ENCODE results near the gene TAF11L8. TPM values are rescaled to one million over a fixed set of nuclear protein-coding genes. Genes with fewer than 3 reads are reported as not detected.
"Not testable (repeated sequence)": the region's sequence is repeated elsewhere in the genome, so short reads cannot be mapped to it uniquely, and the experiment has no call there.

TAF11L8 gene
- total RNA-seq (not detected in 2 replicates), polyA plus RNA-seq (not detected in 2 replicates), polyA minus RNA-seq (not detected in 2 replicates), Bru-seq, nascent RNA (not detected), BruChase-seq, experiment 1, labeled RNA remaining after a 6-hour chase (not detected), BruChase-seq, experiment 2, labeled RNA remaining after a 2-hour chase (not detected)
- not detected in 2 replicates for polyA plus RNA-seq (2011; cell fraction: cytosol; rRNA removed)
- polyA plus RNA-seq (2011; cell fraction: nucleus; rRNA removed), result not detected in 2 replicates
- not detected in 2 replicates for polyA plus RNA-seq (2012)
- polyA minus RNA-seq (2011; cell fraction: cytosol; rRNA and poly(A)+ RNA removed), result not detected
- polyA minus RNA-seq (2011; cell fraction: nucleus; rRNA and poly(A)+ RNA removed), result not detected in 2 replicates
- long read RNA-seq, result 0 reads

DNA sequence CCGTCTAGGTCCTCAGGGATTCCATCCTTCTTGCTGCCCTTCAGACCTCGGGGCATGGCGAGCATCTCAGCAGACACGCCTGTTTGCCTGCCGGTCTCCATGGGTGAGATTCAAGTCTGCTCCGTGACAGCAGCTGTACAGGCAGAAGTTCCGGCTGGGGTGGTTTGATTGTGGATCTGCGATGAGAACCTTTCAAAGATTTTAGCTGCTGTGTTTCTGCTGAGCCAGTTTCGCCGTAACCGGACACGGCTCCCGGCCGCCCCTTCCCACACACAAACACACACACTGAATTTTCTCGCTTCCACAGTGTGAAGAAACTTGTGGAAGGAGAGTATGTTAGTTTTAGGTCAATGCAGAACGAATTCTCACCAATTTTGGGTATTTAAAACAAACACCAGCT lies at the start of gene TAF11L8:
TAF11L8 (minus strand) TSS at position 101 of the 400 bp plus-strand sequence.
- H3K36me3 ChIP-seq (ENCODE audit: control insufficient read depth in 2 of 2, extremely low read depth in 1 of 2, insufficient read depth in 2 of 2, low read length in 2 of 2); H3K4me3 ChIP-seq (replicated peaks in 1 of 3; ENCODE audit: insufficient read depth in 1 of 3, low read depth in 1 of 3, low read length in 3 of 3); POLR2A ChIA-PET; H2AFZ ChIP-seq (ENCODE audit: low read depth, low read length); H3K9me1 ChIP-seq (replicated peaks; ENCODE audit: control insufficient read depth, extremely low read depth, insufficient read depth, low read length); H4K20me1 ChIP-seq (replicated peaks; ENCODE audit: control insufficient read depth, extremely low read depth, insufficient read depth, low read length); CTCF ChIA-PET; H3K4me2 ChIP-seq (ENCODE audit: insufficient read depth, low read length); H3K27ac ChIP-seq (ENCODE audit: insufficient read depth, low read depth, low read length); H3K9ac ChIP-seq (replicated peaks; ENCODE audit: extremely low read depth, insufficient read depth, low read length); BruUV-seq (replicated peaks); H3K79me2 ChIP-seq (ENCODE audit: control insufficient read depth, insufficient read depth, low read length); H3K4me1 ChIP-seq (ENCODE audit: control insufficient read depth, extremely low read depth, insufficient read depth, low read length); H3K27me3 ChIP-seq (ENCODE audit: control insufficient read depth in 2 of 2, insufficient read depth in 2 of 2, low read length in 2 of 2); FAIRE-seq; dilution Hi-C loops (cut with MboI; ENCODE audit: extremely low pct_ligation_motif_present, low sequenced_read_pairs); DNase-seq (ENCODE audit: low read depth, low spot score); intact Hi-C loops (cut with micrococcal nuclease); H3K9me3 ChIP-seq (replicated peaks; ENCODE audit: control insufficient read depth, insufficient read depth, low read length): not testable (repeated sequence)

- DNase-seq (ENCODE audit: low read depth, low spot score) (no peak), FAIRE-seq (no peak)
- H3K27ac ChIP-seq (ENCODE audit: insufficient read depth, low read depth, low read length), result no peak within 1 kb of the TSS
- no peaks in the 10 kb centered on the region for H3K4me1 ChIP-seq (ENCODE audit: control insufficient read depth, extremely low read depth, insufficient read depth, low read length)
- intact Hi-C loops (cut with micrococcal nuclease) (no loop called here), dilution Hi-C loops (cut with MboI; ENCODE audit: extremely low pct_ligation_motif_present, low sequenced_read_pairs) (no loop called here)
- CTCF ChIA-PET, result no interaction called here
- no peak within 1 kb of the TSS for H2AFZ ChIP-seq (ENCODE audit: low read depth, low read length)
- H3K9me3 ChIP-seq (replicated peaks; ENCODE audit: control insufficient read depth, insufficient read depth, low read length), result no peaks in the 10 kb centered on the region
- no peak within 1 kb of the TSS for H3K9ac ChIP-seq (replicated peaks; ENCODE audit: extremely low read depth, insufficient read depth, low read length)
- no peaks in the 10 kb centered on the region for H3K9me1 ChIP-seq (replicated peaks; ENCODE audit: control insufficient read depth, extremely low read depth, insufficient read depth, low read length)
- H3K4me3 ChIP-seq (replicated peaks in 1 of 3; ENCODE audit: insufficient read depth in 1 of 3, low read depth in 1 of 3, low read length in 3 of 3), result no peak within 1 kb of the TSS
- BruUV-seq (replicated peaks), result no TSS peak
- no peaks in the 10 kb centered on the region for H3K27me3 ChIP-seq (ENCODE audit: control insufficient read depth in 2 of 2, insufficient read depth in 2 of 2, low read length in 2 of 2)
- H3K79me2 ChIP-seq (ENCODE audit: control insufficient read depth, insufficient read depth, low read length), result no peaks in the 10 kb centered on the region
- POLR2A ChIA-PET, result no interaction called here
- no peaks in the 10 kb centered on the region for H3K36me3 ChIP-seq (ENCODE audit: control insufficient read depth in 2 of 2, extremely low read depth in 1 of 2, insufficient read depth in 2 of 2, low read length in 2 of 2)
- no peak within 1 kb of the TSS for H3K4me2 ChIP-seq (ENCODE audit: insufficient read depth, low read length)
- H4K20me1 ChIP-seq (replicated peaks; ENCODE audit: control insufficient read depth, extremely low read depth, insufficient read depth, low read length), result no peaks in the 10 kb centered on the region
- TF ChIP-seq FOS (IDR thresholded peaks at IDR 0.05; ENCODE audit: borderline replicate concordance, insufficient read depth, low read length) (no peak), POLR2A (IDR thresholded peaks at IDR 0.05; ENCODE audit: low read depth, low read length) (no peak), EZH2 (IDR thresholded peaks at IDR 0.05; ENCODE audit: borderline replicate concordance, low read depth, low read length, severe bottlenecking) (no peak), POLR2AphosphoS5 (IDR thresholded peaks at IDR 0.05; ENCODE audit: insufficient read depth, low read depth, low read length) (no peak), GATA2 (IDR thresholded peaks at IDR 0.05; ENCODE audit: insufficient read depth, insufficient read length, low read depth, low read length) (no peak), MYC (IDR thresholded peaks at IDR 0.05; ENCODE audit: low read depth, low read length) (no peak), JUN (IDR thresholded peaks at IDR 0.05; ENCODE audit: borderline replicate concordance, insufficient read depth, insufficient read length, low read depth) (no peak)
- TF ChIP-seq, protein P1, sequence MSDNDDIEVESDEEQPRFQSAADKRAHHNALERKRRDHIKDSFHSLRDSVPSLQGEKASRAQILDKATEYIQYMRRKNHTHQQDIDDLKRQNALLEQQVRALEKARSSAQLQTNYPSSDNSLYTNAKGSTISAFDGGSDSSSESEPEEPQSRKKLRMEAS (IDR thresholded peaks at IDR 0.05; ENCODE audit: insufficient read depth, insufficient read length), result no peak
- TF ChIP-seq, protein P2, sequence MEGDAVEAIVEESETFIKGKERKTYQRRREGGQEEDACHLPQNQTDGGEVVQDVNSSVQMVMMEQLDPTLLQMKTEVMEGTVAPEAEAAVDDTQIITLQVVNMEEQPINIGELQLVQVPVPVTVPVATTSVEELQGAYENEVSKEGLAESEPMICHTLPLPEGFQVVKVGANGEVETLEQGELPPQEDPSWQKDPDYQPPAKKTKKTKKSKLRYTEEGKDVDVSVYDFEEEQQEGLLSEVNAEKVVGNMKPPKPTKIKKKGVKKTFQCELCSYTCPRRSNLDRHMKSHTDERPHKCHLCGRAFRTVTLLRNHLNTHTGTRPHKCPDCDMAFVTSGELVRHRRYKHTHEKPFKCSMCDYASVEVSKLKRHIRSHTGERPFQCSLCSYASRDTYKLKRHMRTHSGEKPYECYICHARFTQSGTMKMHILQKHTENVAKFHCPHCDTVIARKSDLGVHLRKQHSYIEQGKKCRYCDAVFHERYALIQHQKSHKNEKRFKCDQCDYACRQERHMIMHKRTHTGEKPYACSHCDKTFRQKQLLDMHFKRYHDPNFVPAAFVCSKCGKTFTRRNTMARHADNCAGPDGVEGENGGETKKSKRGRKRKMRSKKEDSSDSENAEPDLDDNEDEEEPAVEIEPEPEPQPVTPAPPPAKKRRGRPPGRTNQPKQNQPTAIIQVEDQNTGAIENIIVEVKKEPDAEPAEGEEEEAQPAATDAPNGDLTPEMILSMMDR (IDR thresholded peaks at IDR 0.05; ENCODE audit: extremely low read depth in 1 of 2, insufficient read depth in 1 of 2, low read depth in 1 of 2, low read length in 2 of 2), result no peak
Observed at GRCh38 chr5:17634160-17634559, 43.4 kb upstream of the TAF11L8 start, which contains the start of gene TAF11L14. Gene TAF11L14, plus strand, starts transcription at chr5:17634460.
